ENCODE results near the gene DEPDC1.
"Not testable (repeated sequence)": the region's sequence is repeated elsewhere in the genome, so short reads cannot be mapped to it uniquely, and the experiment has no call there.

The DEPDC1 gene

DNA sequence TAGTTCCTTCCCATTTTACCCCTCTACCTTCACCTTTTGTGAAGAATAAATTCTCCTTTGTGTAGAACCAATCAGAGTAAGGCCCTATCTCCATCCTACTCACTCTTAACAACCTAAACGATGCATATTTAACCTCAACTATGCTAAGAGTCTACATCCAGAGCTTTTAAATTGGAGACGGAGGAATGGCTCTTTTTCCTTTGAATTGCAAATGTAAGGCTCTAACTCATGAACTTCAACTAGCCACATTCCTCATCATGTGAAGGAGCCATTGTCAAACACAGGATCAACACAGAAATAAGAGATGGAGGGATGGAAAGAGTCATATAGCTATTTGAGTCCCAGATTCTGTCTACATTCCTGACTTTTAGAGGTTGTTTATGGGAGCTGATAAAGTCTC lies 18.2 kb downstream of the DEPDC1 start:
- no peak for DNase-seq (ENCODE audit: low read depth in 2 of 2, low spot score in 1 of 2)

DNA sequence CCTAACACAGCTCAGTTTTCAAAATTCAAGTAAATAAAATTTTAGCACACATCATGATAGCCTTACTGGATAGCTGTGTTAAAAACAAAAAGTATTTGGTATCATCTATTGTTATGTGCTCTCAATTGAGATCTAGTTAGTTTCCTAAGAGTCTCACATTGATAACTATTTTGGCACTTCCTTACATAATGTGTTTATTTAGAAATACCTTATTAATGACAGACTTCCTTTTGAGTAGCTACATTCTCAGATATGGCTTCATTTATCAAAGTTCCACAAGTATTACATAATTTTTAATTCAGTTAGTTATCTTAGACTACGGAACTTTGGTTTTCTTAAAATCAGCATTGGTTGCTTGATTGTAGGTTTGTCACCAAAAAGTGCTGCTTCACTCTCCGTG lies 20.3 kb downstream of the DEPDC1 start:
- DNase-seq (ENCODE audit: low read depth in 2 of 2, low spot score in 1 of 2): not testable (repeated sequence)

DNA sequence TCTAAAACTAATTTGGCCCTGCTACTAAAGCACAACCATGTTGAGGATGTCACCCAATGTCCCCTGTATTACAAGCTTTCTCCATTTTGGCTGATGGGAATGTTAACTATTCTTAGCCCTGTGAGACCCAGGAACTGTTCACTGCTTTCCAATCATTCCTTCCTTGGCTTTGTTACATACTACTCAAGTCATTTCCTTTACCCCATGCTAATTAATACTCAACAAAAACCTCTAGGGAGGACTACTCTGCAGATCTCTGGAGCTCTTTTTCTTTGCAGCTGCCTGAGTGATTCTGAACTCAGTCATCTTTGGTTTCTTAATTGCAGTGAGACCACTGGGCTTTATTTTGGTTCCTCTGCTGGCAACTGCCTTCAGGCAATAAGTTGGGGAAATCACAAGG lies 23.8 kb downstream of the DEPDC1 start:
- no peak for DNase-seq (ENCODE audit: low read depth in 2 of 2, low spot score in 1 of 2)

DNA sequence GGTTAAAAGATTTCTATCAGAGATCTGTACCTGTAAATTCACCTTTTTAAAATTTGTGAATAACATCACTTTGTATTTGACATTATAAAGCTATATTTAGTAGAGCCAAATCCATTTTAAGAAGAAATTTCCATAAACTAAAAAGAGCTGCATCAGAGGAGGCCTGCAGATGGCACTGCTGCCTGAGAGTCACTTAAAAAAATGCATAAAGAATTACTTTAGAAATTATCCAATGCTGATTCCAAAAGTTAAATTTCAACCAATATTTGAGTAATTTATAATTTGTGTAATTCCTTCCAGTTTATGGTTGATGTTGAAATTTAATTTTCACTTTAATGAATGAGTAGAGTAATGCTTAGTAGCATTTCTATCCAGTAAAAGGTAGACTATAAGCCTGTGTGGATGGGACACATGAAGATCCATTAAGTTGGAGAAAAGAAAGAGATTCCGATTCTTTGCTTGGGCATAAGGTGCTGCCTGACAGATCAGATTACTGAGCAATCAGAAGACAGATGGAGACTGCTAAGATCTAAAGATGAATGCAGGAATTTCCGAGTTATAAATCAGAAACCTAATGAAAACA lies 26.4 kb downstream of the DEPDC1 start:
- no peak for DNase-seq (ENCODE audit: low read depth in 2 of 2, low spot score in 1 of 2)

DNA sequence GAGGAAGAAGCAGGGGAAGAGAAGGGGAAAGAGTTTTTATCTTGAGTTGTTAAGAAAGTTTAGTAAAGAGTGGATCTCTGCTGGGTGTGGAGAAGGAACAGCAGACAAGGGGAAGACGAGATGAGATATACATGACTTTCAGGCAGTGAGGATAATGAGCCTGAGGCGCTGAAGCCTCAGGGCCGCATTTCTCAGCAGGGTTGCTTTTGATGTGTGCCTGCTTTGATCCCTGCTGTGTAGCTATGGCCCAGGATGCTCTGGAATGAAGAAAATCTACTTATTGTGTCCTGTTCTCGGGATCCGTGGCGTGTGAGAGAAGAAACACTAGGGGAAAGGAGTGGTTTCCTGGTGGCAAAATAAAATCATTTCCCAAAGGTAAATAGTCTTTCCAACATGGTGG lies 32.0 kb downstream of the DEPDC1 start:
- no peak for DNase-seq (ENCODE audit: low read depth in 2 of 2, low spot score in 1 of 2)

DNA sequence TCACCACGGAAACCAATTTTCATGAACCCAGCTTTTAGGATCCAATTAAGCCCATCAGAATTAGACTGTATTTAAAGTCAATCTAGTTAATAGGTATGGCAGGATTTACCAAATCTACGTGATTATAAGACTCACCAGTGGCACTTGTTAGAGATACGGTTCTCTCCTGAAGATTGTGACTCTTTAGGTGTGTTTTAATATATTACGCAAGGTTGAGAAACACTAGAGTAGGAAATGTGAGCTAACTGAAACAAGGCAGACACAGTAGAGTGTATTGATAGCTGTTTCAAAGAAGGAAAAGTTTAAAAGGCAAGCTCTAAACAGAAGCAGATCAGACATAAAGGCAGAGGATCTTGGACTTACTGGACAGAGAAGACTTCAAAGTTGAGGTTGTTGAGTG lies 35.9 kb downstream of the DEPDC1 start:
- DNase-seq (ENCODE audit: low read depth in 2 of 2, low spot score in 1 of 2): no peak

DNA sequence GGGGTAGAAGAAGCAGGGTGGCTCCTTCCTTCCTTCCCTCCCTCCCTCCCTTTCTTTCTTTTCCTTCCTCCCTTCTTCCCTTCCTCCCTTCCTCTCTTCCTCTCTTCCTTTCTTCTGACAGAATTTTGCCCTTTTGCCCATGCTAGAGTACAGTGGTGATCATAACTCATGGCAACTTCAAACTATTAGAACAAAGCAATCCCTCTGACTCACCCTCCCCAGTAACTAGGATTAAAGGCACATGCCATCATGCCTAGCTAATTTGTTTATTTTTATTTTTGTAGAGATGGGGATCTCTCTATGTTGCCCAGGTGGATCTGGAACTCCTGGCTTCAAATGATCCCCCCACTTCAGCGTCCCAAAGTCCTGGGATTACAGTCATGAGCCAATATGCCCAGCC lies 37.1 kb downstream of the DEPDC1 start:
- no peak for DNase-seq (ENCODE audit: low read depth in 2 of 2, low spot score in 1 of 2)

DNA sequence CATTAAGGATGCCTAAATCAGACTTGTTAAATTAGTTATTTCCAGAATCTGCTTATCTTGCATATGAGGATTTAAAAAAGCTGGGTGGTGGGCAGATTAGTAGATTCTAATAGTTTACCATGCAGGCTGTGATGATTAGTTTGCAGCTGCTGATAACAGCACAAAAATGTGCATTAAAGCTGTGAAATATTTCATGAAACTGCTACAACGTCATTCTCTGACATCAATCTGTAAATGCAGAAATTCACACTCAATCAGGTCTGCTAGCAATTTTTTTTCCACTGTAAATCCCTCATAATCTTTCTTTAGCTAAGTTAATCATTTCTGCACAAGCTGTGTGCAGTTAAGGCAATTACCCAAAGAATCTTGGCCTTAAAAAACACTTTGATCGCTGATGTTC lies 37.8 kb downstream of the DEPDC1 start:
- no peak for DNase-seq (ENCODE audit: low read depth in 2 of 2, low spot score in 1 of 2)

DNA sequence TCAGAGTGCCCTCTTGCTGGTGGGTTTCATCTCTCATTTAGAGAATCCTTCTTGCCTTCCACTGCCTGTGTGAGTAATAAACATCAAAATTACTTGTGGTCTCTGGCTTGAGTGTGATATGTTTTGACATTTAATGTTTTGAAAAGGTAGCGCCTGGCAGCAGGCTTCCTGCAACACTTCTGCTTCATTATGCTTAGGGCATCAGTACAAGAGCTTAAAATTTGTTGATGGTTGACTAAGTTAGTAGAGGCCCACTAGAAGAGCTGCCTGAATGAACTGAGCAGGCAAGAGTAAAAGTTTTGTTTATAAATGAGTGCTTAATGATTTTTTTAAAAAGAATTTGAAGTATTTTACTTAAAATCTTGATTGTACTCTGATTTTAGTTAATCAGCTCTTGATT lies 40.7 kb downstream of the DEPDC1 start:
- DNase-seq (ENCODE audit: low read depth in 2 of 2, low spot score in 1 of 2): no peak

DNA sequence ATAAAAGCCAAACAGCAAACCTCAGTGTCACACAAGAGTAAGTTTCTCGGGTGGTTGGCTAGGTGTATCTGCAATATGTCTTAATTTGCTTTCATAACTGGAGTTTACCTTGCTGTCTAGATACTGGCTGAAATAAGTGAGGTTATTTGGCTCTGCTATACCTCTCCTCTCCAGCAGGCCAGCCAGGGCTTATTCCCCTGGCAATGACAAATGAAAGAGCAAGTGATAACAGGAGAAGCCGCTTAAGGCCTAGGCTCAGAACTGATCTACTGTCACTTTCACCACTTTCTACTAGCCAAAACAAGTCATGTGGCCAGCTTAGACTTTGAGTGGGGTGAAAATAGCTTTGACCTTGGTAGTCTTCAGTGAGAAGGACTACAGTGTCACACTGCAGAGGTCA lies 42.3 kb downstream of the DEPDC1 start:
- no peak for DNase-seq (ENCODE audit: low read depth in 2 of 2, low spot score in 1 of 2)

DNA sequence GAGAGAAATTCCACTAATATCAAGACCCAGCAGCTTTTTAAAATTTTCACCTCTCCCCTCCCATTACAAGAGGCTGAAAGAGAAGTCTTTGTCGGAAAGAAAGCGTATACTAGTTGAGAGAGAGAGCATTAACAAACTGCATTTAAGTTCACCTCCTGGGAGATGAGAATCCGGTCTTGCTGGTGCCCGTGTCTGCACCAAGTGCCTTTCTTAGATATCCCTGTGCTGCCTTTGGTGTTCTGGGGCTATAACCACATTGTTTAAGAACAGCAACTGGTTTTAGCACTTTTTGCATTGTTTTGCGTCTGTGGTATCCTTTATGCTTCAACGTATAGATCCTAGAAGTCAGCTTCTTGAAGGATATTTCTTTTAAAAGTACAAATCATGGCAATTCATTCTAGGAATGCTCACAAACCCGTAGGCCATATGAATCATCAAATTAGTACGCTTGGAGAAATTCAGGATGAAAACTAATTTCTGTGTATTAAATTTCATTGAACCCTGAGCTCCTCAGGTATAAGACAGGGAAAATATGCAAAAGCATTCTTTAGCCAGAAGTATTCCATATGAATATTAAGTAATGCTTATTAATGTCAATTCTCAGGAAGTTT lies 43.7 kb downstream of the DEPDC1 start:
- no peak for DNase-seq (ENCODE audit: low read depth in 2 of 2, low spot score in 1 of 2)

DNA sequence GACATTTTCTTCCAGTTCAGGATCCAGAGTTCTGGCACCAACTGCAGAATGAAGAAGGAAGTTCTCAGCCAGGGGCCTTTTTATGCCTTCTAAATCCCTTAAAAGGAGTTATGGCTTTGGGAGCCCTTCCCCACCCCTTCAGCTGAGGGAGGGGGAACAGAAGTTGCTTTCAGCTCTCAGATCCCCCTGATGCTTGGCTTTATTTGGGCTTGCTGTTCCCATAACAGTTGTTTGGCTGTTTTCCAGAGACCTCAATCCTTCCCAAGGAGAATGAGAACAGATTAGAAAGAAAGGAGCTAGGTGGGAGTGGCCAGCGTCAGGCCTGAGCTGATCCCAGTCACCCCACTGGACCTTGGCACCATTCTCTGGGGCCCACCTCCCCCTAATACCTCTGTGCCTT lies 47.0 kb downstream of the DEPDC1 start, which contains the start of gene RPE65:
TSS of gene RPE65 (minus strand) at position 54 of the 400 bp plus-strand sequence. CDS start at position 5, 49 bp downstream.
- DNase-seq (ENCODE audit: low read depth in 2 of 2, low spot score in 1 of 2): no peak

DNA sequence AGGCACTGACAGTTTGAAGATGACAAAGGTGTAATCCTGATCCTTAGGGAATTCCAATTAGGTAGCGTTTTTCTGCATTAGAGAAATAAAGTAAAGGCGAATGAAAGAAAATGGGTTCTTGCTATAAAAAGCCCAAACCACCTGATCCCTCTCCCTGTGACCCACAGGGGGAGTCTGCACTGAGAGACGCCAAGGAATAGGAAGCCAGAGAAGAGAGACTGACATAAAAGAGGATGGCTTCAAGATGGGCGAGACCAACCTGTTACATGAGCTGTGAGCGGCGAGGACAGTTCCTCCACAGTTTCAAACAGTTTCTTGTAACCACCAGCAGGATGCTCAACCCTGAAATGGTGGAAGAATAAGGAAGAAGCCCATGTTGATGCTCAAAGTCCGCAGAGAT lies 48.5 kb downstream of the DEPDC1 start:
- DNase-seq (ENCODE audit: low read depth in 2 of 2, low spot score in 1 of 2): no peak

DNA sequence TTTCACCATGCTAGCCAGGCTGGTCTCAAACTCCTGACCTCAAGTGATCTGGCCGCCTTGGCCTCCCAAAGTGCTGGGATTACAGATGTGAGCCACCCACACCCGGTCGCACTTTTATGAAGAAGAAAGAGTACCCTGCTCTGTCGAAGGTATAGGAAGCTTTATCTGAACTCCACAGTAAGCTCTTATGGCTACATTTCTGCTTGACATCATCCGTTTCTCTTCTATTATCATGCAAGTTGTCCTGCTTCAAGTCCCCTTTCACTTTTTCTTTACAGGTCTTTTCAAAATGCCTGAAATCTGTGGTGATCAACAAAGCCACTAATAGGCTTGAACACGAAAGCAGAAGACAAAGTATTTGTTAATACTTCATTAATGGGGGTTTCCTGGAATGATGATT lies 51.2 kb downstream of the DEPDC1 start:
- no peak for DNase-seq (ENCODE audit: low read depth in 2 of 2, low spot score in 1 of 2)

DNA sequence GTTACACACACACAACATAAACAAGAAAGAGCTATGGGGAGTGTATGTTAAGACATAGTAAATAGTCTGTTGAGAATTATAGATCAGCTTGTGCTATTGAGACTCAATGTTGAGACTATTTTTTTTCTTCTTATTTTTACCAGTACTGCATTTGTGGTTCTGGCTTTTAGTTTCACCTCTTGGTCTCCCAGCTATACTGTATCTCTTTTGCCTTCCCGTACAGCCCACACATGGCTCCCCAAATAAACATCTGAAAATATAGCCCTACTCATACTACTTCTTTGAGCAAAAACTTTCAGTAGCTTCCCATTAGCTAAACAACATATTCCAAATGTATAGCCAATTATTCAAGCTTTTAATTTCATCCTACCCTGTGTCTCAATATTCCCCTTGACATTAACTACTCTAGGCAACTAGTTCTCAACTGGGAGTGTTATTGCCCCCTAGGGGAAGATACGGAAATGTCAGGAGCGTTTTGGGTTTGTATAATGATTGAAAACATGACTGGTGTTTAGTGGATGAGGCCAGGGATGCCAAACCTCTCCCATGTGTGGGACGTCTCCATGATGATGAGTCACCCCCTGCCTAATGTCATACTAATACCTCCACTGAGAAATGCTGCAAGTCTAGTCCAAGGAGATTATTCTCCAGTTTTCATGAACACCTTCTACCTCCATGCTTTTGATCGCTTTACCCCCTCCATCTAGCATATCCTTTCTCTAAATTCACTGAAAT lies 53.9 kb downstream of the DEPDC1 start:
- DNase-seq (ENCODE audit: low read depth in 2 of 2, low spot score in 1 of 2): no peak

DNA sequence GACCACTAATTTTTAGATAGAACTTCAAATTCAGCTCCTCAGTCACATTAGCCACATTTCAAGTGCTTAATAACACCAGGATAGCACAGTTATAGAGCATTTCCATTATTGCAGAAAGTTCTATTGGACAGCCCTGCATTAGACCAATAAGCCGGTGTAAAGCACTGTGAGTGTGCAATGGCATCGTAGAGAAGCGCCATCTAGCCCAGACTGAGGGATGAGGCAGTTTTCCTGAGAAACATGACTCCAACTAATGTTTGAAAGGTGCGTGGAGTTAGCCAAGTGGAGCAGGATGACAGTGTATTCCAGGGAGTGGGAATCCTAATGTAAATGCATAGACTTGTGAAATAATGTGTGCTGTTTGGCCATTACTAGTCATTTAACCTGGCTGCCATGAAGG lies 54.9 kb downstream of the DEPDC1 start:
- no peak for DNase-seq (ENCODE audit: low read depth in 2 of 2, low spot score in 1 of 2)

DNA sequence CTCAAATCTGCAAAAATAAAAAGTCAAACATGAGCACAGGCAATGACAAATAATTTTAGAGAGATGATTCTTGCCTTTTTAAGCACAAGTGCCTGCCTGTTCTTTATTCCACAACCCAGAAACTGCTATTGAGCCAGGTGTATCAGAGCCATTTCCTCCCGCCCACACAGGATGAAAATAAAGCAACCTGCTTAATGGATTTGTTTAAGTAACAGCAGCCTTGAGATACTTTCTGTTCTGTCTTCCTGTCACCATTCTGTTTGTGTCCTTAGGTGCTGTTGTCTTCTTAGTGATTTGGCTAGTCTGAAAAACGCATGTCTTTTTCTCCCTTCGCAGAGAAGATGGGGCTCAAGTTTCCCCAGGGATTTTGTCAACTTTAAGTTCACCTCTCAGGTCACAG lies 58.6 kb downstream of the DEPDC1 start:
- DNase-seq (ENCODE audit: low read depth in 2 of 2, low spot score in 1 of 2): no peak

DNA sequence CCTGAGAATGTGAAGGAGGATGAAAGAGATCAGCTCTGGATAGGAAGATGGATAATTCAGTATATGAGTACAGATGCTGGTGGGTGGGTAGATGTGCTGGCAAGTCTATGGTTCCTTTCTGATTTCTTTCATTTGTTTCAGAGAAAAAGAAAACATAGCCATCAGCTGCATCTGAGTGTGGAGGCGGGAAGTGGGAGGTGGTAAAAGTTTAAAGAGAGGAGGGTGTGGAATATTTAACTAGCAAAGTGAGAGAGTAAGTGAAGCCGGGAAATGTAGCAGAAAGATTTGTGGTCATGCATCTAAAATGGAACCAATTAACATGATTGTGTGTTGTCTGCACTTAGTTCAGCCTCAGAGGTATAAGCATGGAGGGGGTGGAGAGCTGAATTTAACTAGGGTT lies 63.5 kb downstream of the DEPDC1 start:
- DNase-seq (ENCODE audit: low read depth in 2 of 2, low spot score in 1 of 2): no peak

DNA sequence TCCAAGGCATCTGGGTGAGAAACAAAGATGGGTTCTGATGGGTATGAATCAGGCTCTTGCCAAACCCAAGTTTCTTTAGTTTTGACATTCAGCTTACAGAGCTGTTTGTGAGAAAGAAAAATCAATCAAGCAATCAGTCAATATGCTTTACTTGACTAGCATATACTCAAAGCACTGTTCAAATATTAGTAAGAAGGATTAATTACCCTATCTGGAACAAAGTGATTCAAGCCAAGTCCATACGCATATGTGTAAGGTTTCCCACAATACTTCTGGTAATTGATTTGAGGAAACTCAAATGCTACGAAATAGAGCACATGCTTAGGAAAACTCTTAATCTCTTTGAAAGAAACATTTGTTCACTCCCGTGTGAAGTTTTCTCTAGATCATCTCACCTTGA lies 65.8 kb downstream of the DEPDC1 start:
- DNase-seq (ENCODE audit: low read depth in 2 of 2, low spot score in 1 of 2): no peak

DNA sequence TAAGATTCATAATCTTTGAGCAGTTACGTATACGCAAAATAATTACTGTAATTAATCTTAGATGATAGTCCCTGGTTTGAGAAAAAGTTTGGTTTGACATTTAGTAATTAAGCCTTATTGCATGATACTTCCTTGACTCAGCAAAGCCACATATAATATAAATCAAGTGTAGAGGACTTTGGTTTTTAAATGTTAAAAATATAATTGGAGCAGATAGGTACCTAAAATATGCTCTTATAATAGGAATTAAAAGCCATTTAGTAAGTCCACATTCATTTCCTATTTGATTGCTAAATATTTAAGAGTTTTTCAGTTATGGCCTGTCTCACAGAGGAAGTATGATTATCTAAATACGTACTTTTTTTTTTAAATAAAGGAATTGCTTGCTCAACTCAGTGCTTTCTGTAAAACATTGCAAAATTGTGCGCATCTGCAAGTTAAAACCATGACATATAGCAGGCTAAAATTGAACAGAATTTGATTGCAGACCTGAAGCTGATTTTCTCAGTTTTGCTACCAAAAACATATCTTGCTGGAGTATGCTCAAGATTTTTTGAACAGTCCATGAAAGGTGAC lies 67.6 kb downstream of the DEPDC1 start:
- DNase-seq (ENCODE audit: low read depth in 2 of 2, low spot score in 1 of 2): no peak

DNA sequence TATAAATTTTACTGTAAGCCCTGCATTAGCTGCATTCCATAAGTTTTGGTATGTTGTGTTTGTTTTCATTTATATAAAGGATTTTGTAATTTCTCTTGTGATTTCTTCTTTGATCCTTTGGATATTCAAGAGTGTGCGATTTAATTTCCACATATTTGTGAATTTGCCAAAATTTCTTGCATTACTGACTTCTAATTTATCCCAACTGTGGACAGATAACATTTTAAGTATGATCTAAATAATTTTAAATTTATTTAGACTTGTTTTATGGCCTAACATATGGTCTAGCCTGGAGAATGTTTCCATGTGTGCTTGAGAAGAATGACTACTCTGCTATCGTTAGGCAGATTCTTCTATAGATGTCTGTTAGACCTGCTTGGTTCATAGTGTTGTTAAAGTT lies 70.3 kb downstream of the DEPDC1 start:
- DNase-seq (ENCODE audit: low read depth in 2 of 2, low spot score in 1 of 2): no peak
